ENCODE measurements around the gene KCNF1. TPM values are rescaled to one million over a fixed set of nuclear protein-coding genes. Genes with fewer than 3 reads are reported as not detected.

The KCNF1 gene
- polyA plus RNA-seq, 3 donors: 1.00 to 1.4 (median 1.2) TPM

DNA sequence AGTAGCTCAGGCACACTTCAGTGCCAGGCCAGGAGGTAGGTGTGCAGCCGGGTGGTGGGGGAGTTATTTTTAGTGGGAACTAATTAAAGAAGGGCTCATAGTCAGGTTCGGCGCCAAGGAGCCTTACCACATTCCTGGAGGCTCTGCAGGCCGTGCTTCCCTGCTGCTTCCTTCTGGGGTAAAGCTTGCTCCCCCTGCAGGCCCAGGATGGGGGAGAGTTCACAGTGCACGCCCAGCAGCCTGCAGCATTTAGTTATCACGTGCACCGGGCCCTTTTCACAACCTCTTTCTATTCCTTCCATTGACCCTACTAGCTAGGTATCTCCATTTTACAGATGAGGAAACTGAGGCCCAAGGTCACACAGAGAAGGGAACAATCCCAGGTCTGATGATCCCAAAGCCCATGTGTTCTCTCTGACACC, 2.5 kb downstream of the KCNF1 start:
- no peak for DNase-seq (ENCODE audit: extremely low read depth in 1 of 11, low read depth in 9 of 11, low spot score in 4 of 11)

DNA sequence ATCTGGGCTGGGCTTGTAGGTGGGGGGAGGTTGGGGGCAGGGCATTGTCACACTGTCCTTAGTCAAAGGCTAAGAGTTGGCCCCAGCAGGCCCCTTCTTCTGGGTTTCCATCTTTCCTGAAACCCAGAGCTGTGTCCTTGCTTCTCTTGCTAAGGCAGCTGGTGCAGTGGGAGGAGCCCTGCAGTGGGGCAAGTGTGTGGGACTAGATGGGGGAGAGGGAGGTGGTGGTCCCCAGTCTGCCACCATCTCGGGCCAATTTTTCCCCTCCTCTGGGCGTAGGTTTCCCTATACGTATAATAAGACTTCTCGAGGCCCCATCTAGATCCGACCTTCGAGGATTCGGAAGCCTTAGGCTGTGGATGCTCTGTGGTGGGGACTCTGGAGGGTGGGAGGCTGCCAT, 3.5 kb downstream of the KCNF1 start:
- DNase-seq (ENCODE audit: extremely low read depth in 1 of 11, low read depth in 9 of 11, low spot score in 4 of 11): no peak

DNA sequence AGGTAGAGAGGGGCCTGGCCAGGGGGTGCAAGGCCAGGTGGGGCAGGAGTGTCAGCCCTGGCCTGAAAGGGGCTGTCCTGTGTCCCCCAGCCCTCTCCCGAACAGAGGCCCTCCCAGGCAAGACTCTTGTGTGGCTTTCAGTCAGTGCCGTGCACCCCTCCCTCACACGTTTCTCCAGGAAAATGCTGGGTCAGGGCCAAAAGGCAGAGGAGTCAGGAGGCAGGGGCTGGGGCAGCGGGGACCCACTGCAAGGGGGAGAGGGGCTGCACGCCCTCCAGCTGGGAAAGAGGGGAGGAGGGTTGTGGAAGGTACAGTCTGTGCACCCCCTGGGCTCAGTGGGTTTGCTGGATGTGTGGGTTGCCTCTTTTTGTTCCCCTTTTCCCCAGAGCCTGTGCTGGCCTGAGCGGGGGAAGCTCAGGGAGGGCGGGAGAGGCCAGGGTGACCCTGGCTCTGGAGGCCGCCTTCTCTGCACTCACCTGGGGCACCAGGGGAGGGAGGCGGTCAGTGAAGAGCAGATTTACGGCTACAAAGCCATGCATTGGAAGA, 4.1 kb downstream of the KCNF1 start:
- no peak for DNase-seq (ENCODE audit: extremely low read depth in 1 of 11, low read depth in 9 of 11, low spot score in 4 of 11)

DNA sequence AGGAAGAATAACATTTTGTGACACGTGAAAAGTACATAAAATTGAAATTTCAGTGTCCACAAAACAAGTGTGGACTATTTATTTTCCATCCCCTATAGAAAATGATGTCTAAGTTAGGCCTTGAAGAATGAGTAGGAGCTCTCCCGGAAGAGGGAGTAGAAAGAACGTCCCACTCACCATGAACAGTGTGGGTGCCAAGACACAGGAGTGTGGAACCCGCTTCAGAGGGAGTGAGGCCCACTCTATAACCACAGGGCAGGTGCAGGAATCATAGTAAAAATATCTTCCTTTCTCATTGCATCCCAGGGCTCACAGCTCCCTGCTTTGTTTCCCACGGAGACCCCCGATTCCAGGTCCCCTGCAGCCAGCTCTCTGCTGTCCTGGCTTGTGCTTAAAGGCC, 5.2 kb downstream of the KCNF1 start:
- no peak for DNase-seq (ENCODE audit: extremely low read depth in 1 of 11, low read depth in 9 of 11, low spot score in 4 of 11)

DNA sequence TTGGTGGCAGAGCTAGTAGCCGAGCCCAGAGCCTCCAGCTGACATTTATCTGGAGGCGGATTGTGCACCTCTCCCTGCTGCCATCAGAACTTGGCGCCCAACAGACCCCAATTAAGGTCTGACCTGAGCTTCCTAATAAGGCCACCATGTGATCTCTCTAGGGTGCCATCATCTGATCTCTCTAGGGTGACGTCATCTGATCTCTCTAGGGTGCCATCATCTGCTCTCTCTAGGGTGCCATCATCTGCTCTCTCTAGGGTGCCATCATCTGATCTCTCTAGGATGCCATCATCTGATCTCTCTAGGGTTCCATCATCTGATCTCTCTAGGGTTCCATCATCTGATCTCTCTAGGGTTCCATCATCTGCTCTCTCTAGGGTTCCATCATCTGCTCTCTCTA, 6.2 kb downstream of the KCNF1 start:
- DNase-seq (ENCODE audit: extremely low read depth in 1 of 11, low read depth in 9 of 11, low spot score in 4 of 11): no peak

DNA sequence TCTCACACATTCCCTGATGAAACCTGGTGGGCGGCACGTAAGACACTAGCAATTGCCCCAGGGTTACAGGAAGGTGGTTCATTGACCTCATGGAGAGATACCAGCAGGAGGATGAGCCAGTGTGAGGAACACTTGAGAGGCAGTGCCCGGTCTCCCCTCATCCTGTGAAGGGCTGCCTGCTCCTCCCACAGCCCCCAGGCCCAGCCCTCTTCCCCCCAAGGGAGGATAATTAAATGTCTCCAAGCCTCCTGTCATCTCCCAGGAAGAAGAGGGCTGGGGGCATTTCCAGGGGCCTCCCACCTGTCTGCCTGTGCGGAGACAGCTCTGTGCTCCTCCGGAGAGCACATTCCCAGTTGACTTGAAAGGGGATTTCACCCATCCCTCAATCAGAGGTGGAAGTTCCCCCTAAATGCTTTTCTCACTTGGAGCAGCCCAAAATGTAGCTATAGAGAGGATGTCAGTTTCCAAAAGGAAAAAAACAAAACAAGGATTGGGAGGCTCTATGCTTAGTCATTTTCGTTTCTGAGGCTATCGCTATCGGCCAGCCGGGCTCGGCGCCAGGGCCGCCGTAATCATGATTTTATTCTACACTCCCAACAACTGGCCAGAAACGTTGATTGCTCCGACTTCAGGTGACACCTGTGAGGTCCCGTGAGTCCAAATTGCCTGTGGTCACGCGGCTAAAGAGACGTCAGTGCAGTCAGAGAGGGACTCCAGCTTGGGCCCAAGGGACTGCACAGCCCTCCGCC, 7.1 kb downstream of the KCNF1 start:
- DNase-seq (ENCODE audit: extremely low read depth in 1 of 11, low read depth in 9 of 11, low spot score in 4 of 11): no peak

DNA sequence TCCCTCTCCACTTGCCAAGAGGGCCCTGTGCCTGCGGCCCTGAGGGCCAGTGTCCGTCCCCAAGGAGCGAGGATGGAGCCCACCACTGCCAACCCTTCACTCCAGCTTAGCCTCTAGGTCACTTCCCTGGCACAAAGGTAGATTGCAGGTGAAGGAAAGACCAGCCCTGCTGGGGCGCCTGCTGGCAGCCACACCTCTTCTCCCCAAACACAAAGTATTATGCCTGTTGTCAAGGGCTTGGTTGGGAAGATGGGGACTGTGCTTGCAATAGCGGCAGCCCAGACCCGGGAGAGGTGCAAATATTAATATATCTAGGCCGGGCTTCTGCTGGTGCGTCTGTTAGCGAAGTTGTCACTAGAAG, 7.7 kb downstream of the KCNF1 start:
- no peak for DNase-seq (ENCODE audit: extremely low read depth in 1 of 11, low read depth in 9 of 11, low spot score in 4 of 11)

DNA sequence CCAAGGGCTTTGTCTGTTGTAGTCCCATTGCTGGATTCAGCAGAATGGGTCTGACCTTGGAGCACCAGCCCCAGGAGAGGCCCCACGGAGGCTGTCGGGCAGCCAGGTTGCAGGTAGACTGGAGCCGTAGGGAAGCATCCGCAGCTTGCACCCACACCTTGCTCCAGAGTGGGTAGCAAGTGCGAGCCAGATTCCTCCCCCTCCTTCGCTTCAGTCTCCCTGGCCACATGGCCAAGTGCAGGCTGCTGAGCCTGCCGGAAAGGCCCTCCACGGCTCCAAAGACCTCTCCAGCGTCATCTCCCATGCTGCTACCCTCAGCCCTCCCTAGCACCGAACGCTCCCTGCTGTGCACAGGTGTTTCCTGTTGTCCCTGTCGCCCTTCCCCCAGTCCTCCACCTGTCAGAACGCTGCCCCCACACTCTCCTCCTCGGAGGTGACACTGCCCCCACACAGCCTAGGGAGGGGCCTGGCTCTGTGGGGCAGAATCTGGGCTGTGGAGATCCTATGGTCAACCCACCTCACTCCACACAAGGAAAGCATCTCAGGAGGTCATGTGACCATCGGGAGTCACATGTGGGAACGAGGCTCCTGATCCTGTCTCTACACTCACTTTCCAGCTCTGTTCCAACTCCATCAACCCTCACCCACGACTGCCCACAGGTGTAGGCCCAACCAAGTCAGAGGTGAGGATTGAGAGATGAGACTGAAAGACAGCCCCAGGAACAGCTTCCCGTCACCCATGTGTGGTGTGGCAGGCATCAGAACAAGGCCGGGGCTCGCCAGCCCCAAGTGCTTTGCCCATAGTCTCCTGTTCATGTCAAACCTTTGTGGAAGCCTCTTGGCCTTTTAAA, 8.3 kb downstream of the KCNF1 start:
- no peak for DNase-seq (ENCODE audit: extremely low read depth in 1 of 11, low read depth in 9 of 11, low spot score in 4 of 11)

DNA sequence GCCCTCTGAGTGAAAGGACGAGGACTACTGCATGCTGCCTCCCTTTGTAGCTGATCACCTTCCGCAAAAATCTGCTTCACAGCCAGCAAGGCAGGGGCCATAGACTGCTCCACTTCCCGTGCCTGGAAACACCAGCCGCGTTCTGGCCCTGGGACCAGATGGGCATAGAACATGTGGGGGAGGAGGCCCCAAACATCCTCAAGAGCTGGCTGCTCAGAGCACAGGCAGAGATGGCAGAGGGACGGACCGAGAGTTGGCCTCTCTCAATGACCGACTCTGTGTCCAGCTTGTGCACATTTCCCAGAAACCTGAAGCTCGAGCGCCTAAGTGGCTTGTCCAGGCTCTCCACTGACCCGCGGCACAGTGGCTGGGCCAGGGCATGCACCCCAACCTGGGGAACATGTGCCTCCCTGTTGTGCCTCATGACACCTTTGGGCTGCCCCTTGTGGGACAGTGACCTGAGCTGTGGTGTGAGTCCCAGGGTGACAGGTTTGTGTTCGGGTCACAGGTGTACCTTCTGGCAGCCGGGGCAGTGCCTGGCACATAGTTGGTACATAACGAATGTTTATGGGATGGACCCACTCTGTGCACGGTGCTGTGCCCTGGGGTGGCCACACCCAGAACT, 9.1 kb downstream of the KCNF1 start:
- no peak for DNase-seq (ENCODE audit: extremely low read depth in 1 of 11, low read depth in 9 of 11, low spot score in 4 of 11)

DNA sequence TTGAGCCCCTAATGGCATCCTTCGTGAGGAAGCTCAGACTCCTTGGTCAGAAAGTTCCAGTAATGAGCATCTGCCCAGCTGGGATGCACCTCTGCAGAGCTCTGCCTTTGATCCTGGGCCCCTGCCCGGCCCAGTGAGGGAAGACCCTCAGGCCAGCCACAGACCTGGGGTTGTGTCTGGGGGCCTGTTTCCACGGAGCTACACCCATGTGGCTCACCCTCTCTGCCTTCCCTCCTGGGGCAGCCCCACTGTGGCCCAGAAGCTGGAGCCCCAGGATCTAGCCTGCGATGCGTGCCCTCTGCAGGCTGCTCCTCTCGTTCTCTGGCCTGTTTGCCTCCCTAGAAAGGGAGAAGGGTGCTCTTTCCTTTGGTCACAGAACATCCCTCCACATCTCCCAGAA, 9.8 kb downstream of the KCNF1 start:
- DNase-seq (ENCODE audit: extremely low read depth in 1 of 11, low read depth in 9 of 11, low spot score in 4 of 11): no peak

DNA sequence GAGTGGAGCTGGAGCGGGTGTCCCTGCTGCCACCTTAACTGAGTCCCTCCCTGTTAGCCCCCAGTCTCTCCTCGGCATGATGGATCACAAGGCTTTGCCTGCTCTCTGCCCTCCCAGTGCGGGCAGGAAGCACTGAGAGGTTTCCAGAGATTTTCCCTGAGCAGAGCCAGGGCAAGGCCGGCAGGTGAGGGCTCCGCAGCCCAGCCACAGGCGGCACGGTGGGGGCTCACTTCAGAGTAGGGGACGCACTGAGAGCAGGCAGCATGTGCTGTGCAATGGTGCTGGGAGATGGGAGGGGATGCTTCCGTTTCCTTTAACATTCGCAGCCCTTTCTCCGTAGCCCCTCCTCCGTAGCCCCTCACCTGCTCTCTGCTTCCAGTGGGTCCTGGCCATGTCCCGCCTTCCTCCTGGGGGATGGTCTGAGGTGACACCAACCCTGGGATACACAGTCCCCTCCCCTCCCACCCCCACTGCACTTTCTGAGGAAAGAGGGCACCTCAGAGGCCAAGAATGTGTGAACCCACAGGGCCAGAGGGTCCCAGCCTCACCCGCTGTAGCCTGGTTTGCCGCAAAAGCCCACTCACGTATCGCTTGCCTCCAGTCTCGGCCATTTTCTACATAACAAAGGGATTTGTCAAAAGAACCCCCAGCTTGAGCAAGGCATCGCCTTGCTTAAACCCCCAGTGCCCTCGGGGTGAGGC, 10.7 kb downstream of the KCNF1 start:
- DNase-seq (ENCODE audit: extremely low read depth in 1 of 11, low read depth in 9 of 11, low spot score in 4 of 11): no peak

DNA sequence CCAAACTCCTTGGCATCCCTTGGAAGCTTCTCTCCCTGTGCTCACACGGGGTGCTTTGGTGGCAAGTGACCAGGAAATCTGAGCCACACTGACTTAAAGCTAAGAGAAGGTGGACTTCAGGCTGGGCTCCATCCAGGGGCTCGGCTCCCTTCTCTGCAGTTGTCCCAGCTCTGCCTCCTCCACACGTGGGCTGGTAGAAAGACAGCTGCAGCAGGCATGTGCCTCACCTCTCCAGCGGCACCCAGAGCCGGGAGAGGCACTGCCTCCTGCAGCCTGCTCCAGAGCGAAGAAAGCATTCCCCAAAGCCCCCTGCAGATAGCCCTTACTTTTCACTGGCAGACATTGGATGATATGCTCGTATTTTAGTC, 11.3 kb downstream of the KCNF1 start:
- DNase-seq (ENCODE audit: extremely low read depth in 1 of 11, low read depth in 9 of 11, low spot score in 4 of 11): no peak

DNA sequence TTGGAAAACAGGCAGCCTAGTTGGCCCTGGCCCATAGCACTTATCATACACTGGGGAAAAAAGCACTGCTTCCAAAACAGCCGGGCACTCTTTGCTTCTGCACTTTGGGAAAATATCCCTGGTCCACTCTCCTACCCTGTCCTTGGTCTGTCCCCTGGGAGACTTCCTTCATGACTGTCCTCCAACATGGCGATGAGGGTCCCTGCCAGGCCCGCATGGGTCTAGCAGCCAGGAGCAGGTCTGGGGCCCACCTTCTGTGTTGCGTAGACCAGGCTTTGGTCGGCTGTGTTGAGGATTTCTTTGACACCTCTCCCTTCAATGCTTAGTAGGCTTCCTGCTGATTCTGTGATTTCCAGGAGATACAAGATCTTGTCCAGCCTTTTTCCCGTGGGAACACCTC, 12.2 kb downstream of the KCNF1 start:
- no peak for DNase-seq (ENCODE audit: extremely low read depth in 1 of 11, low read depth in 9 of 11, low spot score in 4 of 11)

DNA sequence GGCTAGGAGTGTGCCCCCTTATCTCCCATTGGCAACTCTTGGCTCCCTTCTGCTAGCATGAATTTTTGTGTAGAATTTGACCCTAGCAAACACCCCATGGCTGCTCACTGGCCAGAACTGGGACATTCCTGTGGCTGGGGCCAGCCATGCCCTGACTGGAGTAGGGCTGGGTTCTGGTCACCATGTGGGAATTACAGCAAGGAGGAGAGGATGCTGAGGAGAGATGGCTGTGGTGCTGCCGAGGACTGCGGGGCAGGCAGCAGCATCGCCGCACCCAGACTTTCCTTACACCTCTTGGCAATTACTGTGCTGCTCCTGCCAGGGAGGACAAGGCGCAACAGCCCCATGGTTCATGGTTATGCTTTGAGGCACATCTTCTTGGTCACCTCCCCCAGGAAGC, 12.7 kb downstream of the KCNF1 start:
- no peak for DNase-seq (ENCODE audit: extremely low read depth in 1 of 11, low read depth in 9 of 11, low spot score in 4 of 11)

DNA sequence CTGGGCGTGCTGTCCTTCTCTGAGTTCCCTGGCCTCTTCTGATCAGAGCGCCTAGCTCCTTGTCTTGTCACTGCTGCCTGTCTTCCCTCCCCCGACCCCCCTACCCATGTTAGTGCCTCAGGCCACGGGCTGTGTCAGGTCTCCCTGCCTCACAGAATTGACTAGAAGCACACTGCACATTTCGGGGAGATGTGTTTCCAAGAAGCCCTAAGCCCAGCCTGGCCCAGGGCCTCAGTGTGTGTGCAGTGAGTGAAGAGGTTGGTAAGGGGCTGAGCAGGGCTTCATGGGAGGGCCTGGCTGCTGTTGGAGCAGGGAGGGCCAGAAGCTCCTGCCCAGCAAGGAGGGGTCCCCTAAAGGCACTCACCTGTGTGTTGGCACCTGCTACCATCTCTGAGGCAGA, 13.1 kb downstream of the KCNF1 start:
- DNase-seq (ENCODE audit: extremely low read depth in 1 of 11, low read depth in 9 of 11, low spot score in 4 of 11): no peak

DNA sequence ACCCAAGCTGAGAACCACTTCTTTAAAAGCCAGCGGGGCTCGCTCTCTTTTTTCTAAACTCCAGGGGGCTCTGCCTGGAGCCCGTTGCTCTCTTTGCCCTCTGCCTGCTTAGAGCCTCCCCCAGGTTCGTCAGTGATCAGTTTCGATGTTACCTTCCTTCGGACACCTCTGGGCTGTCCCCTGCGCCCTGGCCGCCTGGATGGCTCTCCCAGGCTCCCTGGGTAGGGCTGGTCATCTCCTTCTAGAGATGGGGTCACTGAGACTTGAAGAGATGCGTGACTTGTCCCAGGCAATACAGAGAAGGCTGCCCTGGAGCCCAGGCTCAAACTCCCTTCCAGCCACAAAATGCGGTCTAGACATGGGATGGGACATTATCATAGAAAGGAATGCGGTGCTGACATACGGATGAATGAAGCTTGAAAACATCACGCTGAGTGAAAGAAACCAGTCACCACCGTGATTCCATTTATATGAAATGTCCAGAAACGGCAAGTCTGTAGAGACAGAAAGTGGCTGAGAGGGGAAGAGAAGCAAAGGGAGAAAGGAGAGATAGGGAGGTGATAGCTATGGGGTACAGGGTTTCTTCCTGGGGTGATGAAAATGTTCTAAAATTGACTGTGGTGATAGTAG, 14.6 kb downstream of the KCNF1 start:
- no peak for DNase-seq (ENCODE audit: extremely low read depth in 1 of 11, low read depth in 9 of 11, low spot score in 4 of 11)

DNA sequence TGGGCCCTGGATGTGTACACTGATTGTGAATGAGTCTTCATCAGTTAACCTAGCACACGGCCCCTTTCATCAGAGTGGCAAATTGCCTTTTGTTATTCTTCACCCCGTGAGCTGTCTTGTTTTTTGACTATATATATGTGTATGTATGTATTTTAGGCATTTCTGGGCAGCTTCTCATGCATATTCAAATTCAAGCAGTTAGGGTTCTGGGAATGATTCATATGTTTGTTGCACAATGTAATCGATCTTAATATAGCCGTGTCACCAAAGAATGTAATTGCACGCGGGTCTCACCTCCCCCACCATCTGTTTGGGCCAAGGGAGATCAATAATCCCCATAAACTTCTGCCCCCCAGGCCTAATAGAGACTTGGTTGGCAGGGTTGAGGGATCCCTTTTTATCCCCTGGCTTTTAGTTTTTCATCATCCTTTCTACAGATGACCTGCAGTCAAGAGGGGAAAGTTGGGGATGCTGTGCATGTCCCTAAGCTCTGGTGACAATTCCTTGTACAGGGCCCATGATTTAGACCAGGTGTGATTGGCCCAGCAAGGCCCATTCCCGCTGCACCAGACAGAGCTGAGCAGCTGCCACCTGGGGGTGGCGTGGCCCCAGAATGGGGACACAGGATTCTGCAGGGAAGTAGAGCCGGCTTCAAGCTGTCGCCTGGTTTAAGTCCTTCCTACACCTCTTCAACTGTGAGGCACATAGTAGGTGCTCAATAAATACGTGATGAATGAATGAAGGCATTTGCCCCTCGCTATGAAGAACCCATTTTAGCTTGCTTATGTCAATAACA, 19.2 kb downstream of the KCNF1 start:
- DNase-seq (ENCODE audit: extremely low read depth in 1 of 11, low read depth in 9 of 11, low spot score in 4 of 11): no peak

DNA sequence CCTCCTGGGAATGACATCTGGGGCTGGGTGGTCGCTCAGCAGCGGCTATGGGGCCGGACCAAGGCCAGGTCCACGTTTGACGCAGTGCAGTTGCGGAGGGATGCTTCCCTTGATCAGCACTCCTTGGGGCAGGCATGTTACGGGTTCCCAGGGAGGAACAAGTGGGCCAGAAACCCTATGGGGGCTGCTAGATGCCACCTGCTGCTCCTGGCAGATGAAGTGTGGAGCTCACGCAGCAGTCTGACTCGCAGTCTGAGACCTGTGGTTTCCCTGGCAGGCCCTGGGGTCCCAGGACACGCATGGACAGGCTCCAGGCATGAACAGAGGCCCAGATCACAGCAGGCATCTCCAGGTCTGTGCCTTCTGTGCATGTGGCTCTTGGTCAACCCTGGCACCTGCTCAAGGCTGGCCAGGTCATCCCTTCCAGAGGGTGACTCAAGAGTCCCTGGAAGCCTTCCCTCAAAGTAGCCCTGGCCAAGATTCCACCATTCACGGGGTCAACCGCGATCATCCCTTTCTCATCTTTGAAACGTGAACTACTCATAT, 20.0 kb downstream of the KCNF1 start:
- no peak for DNase-seq (ENCODE audit: extremely low read depth in 1 of 11, low read depth in 9 of 11, low spot score in 4 of 11)
